ENCODE data around the gene KPTN.

DNA sequence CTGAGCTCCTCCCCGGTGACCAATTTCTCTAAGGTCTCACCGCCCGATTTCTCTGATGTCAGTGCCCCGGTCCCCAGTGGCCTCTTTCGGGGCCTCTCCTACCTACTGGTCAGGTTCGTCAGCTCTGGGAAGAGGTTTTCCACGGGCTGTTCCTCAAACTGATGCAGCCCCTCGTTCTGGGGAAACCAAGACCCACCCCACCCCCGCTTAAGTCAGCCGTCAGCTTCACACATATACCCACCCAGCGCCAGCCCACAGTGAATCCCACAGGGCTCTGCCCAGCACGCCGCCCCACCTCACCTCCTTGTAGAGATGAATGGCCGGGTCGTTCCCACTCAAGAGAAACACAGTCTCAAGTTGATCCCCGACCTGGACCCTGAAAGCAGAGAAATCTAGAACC lies 3.4 kb downstream of the KPTN start:
- TF ChIP-seq, protein P1, sequence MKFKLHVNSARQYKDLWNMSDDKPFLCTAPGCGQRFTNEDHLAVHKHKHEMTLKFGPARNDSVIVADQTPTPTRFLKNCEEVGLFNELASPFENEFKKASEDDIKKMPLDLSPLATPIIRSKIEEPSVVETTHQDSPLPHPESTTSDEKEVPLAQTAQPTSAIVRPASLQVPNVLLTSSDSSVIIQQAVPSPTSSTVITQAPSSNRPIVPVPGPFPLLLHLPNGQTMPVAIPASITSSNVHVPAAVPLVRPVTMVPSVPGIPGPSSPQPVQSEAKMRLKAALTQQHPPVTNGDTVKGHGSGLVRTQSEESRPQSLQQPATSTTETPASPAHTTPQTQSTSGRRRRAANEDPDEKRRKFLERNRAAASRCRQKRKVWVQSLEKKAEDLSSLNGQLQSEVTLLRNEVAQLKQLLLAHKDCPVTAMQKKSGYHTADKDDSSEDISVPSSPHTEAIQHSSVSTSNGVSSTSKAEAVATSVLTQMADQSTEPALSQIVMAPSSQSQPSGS (IDR thresholded peaks at IDR 0.05; ENCODE audit: low read length): no peak
- no peak for TF ChIP-seq TBP (IDR thresholded peaks at IDR 0.05; ENCODE audit: low read depth, low read length)
- TF ChIP-seq JUND (IDR thresholded peaks at IDR 0.05; ENCODE audit: low read length): no peak
- TF ChIP-seq, protein P2, sequence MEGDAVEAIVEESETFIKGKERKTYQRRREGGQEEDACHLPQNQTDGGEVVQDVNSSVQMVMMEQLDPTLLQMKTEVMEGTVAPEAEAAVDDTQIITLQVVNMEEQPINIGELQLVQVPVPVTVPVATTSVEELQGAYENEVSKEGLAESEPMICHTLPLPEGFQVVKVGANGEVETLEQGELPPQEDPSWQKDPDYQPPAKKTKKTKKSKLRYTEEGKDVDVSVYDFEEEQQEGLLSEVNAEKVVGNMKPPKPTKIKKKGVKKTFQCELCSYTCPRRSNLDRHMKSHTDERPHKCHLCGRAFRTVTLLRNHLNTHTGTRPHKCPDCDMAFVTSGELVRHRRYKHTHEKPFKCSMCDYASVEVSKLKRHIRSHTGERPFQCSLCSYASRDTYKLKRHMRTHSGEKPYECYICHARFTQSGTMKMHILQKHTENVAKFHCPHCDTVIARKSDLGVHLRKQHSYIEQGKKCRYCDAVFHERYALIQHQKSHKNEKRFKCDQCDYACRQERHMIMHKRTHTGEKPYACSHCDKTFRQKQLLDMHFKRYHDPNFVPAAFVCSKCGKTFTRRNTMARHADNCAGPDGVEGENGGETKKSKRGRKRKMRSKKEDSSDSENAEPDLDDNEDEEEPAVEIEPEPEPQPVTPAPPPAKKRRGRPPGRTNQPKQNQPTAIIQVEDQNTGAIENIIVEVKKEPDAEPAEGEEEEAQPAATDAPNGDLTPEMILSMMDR (IDR thresholded peaks at IDR 0.05; ENCODE audit: control extremely low read depth in 1 of 3, insufficient read depth in 1 of 3, low read depth in 1 of 3, low read length in 3 of 3): no peak
- TF ChIP-seq TAF1 (IDR thresholded peaks at IDR 0.05; ENCODE audit: low read depth, low read length): no peak
- TF ChIP-seq EZH2 (IDR thresholded peaks at IDR 0.05; ENCODE audit: low read depth, low read length, severe bottlenecking): no peak
- no peak for TF ChIP-seq BCL11A (IDR thresholded peaks at IDR 0.05; ENCODE audit: low read depth in 2 of 2, low read length in 2 of 2)

All from H1 (cell line).